GM12872 (cell line): ENCODE results near the gene MACROD2.

Source experiments
- CTCF ChIP-seq: IDR thresholded peaks from 3 replicates; pipeline ENCODE4 v1.5.1; 2011; ENCODE audit warnings: low read depth, mild to moderate bottlenecking, low read length, moderate library complexity; ENCODE audit not compliant: insufficient read depth

MACROD2 gene

GRCh38 chr20:15256676-15257568 lies 1261.6 kb downstream of the MACROD2 start:
- TF ChIP-seq CTCF, result no peak

GRCh38 chr20:15257569-15257870 lies 1262.2 kb downstream of the MACROD2 start:
- no peak for TF ChIP-seq CTCF

GRCh38 chr20:15265581-15266309 lies 1270.4 kb downstream of the MACROD2 start:
- no peak for TF ChIP-seq CTCF

GRCh38 chr20:15267935-15268334 lies 1272.6 kb downstream of the MACROD2 start:
- no peak for TF ChIP-seq CTCF

GRCh38 chr20:15278041-15278440 lies 1282.7 kb downstream of the MACROD2 start:
- no peak for TF ChIP-seq CTCF

GRCh38 chr20:15287329-15287728 lies 1292.0 kb downstream of the MACROD2 start:
- TF ChIP-seq CTCF, result no peak

GRCh38 chr20:15288106-15288505 lies 1292.8 kb downstream of the MACROD2 start:
- TF ChIP-seq CTCF, result no peak
